GM19240 (cell line): Measurements from ENCODE around the gene RPRD1A.
"Not testable (repeated sequence)": the region's sequence is repeated elsewhere in the genome, so short reads cannot be mapped to it uniquely, and the experiment has no call there.

Source experiments
- DNase-seq: peaks from one replicate; pipeline ENCODE4 v3.0.0; 2011; ENCODE audit warnings: low spot score; ENCODE audit not compliant: insufficient read length

The RPRD1A gene

GRCh38 chr18:36067055-36067957 lies at the start of gene RPRD1A:
Gene RPRD1A, minus strand, starts transcription at chr18:36067559. Its CDS starts 155 bp downstream, at chr18:36067404.
- DNase-seq = peak; percentile 95

- DNase-seq = not testable (repeated sequence)
These were observed 49.4 kb upstream of the RPRD1A start for GRCh38 chr18:36116771-36117170.

DNA sequence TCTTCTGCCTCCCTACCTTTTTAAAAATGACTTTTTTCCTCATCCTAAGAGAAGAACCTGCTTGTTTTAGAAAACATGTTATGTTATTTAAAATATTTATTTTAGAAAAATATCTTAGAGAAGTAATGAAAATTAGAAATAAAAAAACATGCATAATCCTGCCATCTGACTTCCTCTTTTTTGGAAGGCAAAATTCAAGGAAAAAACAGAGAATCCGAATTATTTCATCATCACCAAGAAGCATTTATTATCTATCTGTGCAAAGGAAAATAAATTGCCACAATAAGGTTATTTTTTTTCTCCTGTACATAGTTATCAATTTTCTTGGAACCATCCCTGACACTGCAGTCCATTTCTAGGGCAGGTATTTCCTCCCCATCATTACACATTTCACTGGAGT lies 47.4 kb upstream of the RPRD1A start:
- no peak for DNase-seq

DNA sequence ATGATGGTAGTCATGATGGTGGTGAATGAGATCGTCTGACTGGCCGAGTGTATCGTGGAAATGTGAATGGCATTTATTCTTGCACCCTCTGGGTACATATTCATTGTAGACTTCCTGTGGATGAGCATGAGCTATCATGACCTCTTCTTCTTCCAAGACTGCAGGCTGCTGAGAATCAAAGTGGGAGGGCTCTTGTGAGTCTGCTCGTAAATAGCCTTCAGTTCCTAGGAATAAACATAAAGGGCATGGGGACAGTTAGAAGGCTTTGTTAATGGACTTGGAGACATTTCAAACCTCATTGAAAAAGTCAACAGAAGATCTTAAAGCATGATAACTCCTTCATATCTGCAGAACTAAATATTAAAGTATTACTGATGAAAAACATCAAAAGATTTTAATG lies 46.9 kb upstream of the RPRD1A start:
- DNase-seq = no peak

- no peak for DNase-seq
These were observed 44.9 kb upstream of the RPRD1A start for GRCh38 chr18:36112302-36112701.

DNA sequence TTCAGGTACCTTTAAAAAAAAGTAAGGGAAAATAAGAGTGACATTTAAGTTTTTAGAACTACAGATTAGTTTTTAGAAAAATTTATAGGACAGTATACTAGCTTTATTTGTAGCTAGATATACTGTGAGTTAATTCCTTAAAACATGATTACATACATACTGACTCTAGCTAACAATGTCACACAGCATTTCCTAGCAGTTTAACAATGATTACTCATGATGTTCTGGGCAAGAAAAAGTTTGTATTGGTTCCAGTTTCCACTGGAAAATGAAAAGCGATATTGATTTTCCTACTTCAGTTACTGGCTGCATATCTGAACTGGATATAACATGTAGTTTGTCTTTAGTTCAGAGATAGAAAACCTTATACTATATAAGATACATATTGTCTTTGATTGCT lies 42.4 kb upstream of the RPRD1A start:
- DNase-seq = no peak

DNA sequence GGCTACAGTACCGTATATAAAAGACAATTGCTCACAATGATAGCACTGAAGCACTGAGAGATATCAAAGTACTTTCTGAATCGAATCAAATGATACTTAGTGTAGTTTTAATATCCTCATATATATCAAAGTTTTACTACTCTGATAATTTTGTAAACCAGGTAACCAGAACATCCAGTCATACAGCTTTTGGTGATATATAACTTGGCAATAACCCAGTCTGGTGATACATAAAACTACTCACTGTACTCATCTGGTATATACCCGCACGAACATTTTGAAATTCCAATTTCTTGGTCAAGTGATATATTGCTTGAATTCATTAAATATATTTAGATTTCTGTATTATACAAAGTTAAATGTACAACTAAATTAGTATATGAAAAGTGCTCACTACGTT lies 41.2 kb upstream of the RPRD1A start:
- no peak for DNase-seq

- no peak for DNase-seq
These were observed 40.8 kb upstream of the RPRD1A start for GRCh38 chr18:36108196-36108595.

DNA sequence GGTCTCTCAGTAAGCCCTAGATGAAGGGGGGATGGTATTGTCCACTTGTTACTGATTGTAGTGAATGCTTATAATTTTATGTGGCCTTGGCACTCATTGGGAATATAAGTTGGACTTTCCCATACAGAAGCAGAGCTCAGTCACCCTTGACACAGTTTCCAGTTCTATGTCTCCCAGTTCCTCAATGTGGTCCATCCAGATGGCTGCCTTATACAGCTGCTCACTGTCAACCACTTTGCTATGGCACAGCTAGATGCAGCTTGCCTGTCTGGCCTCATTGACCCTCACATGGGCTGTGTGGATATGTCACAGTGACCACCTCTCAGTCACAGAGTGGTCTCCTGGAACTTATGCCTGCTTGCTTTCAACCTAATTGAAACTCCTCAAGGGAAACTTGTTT lies 40.1 kb upstream of the RPRD1A start:
- DNase-seq = no peak

GRCh38 chr18:36104749-36105148 lies 37.4 kb upstream of the RPRD1A start:
- DNase-seq = no peak

DNA sequence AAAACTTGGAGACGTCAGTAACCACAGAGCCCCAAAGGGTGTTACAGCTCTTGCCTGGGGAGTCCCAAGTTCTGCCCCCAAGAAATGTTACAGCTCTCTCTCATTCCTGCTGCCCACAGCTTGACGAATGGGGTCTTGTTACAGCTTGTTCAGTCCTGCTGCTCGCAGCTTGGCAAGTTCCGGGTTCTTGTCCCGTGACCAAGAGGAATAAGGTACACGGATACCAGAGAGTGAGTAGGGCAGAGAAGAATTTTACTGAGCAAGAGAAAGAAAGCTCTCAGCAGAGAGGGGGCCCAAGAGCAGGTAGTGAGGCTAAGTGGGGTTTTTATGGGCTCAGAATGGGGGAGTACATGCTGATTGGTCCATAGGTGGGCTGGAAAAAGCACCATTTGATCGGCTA lies 34.6 kb upstream of the RPRD1A start:
- DNase-seq = no peak

DNA sequence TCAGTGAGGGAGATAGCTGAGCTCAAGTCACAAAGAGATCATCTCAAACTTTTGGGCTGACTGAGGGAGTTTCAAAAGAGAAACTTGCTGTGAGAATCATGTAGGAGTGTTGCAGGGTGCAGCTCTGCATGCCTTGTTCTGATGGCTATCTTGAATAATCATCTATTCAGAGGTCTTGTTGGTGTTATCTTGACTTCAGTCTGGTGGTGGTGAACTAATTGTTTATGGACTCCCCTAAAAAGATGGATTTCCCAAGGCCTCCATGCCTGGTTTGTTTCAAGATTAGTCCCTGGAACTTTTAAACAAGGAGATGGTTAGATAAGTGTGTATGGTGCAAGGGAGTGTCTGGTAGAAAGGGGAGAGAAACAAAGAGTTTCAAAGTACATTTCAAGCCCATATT lies 32.0 kb upstream of the RPRD1A start:
- DNase-seq = no peak

GRCh38 chr18:36096955-36097354 lies 29.6 kb upstream of the RPRD1A start:
- DNase-seq = no peak

DNA sequence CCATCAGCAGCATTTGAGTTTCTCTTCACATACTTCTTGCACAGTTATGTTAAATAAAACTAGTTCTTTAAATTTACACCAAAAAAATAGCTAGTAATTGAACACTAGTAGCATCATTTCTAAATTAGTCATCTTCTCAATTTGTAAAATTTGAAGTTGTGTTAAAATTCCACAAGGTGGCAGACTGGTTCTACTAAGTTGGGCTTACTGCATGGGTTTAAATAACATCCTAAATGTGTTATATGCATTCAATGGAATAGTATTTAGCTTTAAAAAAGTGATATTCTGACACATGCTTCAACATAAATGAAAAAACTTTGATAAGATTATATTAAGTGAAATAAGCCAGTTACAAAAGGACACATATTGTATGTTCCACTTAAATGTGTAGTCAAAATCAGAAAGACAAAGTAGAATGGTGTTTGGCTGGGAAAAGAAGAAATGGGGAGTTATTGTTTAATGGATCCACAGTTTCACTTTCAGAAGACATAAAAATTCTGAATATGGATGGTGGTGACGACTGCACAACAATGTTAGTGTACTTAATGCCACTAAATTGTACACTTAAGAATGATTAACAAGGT lies 28.7 kb upstream of the RPRD1A start:
- no peak for DNase-seq

DNA sequence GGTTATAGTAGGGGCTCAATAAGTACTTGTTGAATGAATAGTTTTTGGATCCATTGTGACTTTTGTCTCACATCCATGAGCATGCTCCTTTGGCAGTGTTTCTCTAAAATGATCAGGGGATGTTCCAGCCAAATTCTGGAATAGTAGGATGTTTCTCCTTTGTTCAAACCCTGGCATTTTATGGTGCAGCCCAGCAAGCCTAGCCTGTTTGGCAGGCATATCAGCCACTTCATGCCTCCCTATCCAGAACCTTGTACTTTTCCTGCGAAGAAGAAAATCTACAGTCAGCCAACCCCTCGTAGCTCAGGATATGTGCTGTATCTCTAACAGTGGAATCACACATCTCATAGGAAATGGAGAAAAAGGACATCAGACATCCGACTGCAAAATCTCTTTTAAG lies 27.1 kb upstream of the RPRD1A start:
- no peak for DNase-seq

- not testable (repeated sequence) for DNase-seq
These were observed 24.8 kb upstream of the RPRD1A start for GRCh38 chr18:36092116-36092515.

DNA sequence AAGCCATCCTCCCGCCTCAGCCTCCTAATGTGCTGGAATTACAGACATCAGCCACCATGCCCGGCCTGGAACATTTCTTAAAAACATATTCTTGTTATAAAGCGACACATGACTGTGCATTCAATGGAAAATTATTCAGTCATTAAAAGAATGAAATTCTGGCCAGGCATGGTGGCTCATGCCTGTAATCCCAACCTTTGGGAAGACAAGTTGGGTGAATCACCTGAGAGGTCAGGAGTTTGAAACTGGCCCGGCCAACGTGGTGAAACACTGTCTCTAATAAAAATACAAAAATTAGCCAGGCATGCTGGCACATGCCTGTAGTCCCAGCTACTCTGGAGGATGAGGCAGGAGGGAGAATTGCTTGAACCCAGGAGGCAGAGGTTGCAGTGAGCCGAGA lies 21.6 kb upstream of the RPRD1A start:
- DNase-seq = no peak

DNA sequence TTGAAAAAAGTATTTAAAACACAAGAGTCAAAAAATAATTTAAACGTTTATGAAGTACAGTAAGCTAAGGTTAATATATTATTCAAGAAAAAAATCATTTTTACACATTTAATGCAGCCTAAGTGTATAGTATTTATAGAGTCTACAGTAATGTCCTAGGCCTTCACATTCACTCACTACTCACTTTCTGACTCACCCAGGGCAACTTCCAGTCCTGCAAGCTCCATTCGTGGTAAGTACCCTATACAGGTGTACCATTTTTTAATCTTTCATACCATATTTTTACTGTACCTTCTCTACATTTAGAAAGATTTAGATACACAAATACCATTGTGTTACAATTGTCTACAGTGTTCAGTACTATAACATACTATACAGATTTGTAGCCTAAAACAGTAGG lies 20.9 kb upstream of the RPRD1A start:
- no peak for DNase-seq

GRCh38 chr18:36086186-36086585 lies 18.8 kb upstream of the RPRD1A start:
- no peak for DNase-seq

- DNase-seq = no peak
These were observed 17.8 kb upstream of the RPRD1A start for GRCh38 chr18:36085195-36085594.

DNA sequence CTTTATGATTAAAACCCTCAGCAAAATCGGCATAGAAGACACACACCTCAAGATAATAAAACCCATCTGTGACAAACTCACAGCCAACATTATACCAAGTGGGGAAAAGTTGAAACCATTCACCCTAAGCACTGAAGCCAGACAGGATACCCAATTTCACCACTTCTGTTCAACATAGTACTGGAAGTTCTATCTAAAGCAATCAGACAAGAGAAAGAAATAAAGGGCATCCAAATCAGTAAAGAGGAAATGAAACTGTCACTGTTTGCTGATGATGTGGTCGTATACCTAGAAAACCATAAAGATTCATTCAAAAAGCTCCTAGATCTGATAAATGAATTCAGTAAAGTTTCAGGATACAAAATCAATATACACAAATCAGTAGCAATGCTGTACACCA lies 16.4 kb upstream of the RPRD1A start:
- DNase-seq = no peak

- DNase-seq = not testable (repeated sequence)
These were observed 13.8 kb upstream of the RPRD1A start for GRCh38 chr18:36081118-36081517.
